HG03378 (cell line): ENCODE measurements around the gene ELOF1.
"Not testable (repeated sequence)": the region's sequence is repeated elsewhere in the genome, so short reads cannot be mapped to it uniquely, and the experiment has no call there.

ENCODE experiments used
- ATAC-seq: cut with Tn5 transposase; IDR thresholded peaks from one replicate; pipeline ENCODE4 v1.9.1; 2021; ENCODE audit warnings: mild to moderate bottlenecking, moderate library complexity; ENCODE audit not compliant: unreplicated experiment

ELOF1 gene

GRCh38 chr19:11558881-11559828, at the start of gene ELOF1:
Gene ELOF1 (minus strand): TSS chr19:11559230. CDS start chr19:11554347, 4,883 bp downstream.
- ATAC-seq, result peak; percentile 51

GRCh38 chr19:11606484-11606883, 47.5 kb upstream of the ELOF1 start:
- no peak for ATAC-seq

GRCh38 chr19:11599704-11600103, 40.7 kb upstream of the ELOF1 start:
- ATAC-seq, result not testable (repeated sequence)

GRCh38 chr19:11598746-11599145, 39.7 kb upstream of the ELOF1 start:
- no peak for ATAC-seq

GRCh38 chr19:11598103-11598483, 39.1 kb upstream of the ELOF1 start:
- ATAC-seq, result no peak

- ATAC-seq, result peak; percentile 93
Observed at GRCh38 chr19:11597202-11598102, 38.4 kb upstream of the ELOF1 start, which contains the start of gene ZNF627. Gene ZNF627 (plus strand): TSS chr19:11597483. CDS start chr19:11597628, 145 bp downstream.

- ATAC-seq, result no peak
Observed at GRCh38 chr19:11596156-11596555, 37.1 kb upstream of the ELOF1 start.

- ATAC-seq, result no peak
Observed at GRCh38 chr19:11594084-11594483, 35.1 kb upstream of the ELOF1 start.

GRCh38 chr19:11587975-11588631, 29.1 kb upstream of the ELOF1 start:
- ATAC-seq, result no peak

GRCh38 chr19:11587302-11587974, 28.4 kb upstream of the ELOF1 start:
- no peak for ATAC-seq

GRCh38 chr19:11586331-11586730, 27.3 kb upstream of the ELOF1 start:
- no peak for ATAC-seq

GRCh38 chr19:11581740-11582139, 22.7 kb upstream of the ELOF1 start:
- ATAC-seq, result peak; percentile 79

- ATAC-seq, result no peak
Observed at GRCh38 chr19:11580116-11580515, 21.1 kb upstream of the ELOF1 start.

GRCh38 chr19:11578258-11579142, 19.5 kb upstream of the ELOF1 start:
- no peak for ATAC-seq

GRCh38 chr19:11577451-11578257, 18.6 kb upstream of the ELOF1 start, which contains the start of gene ACP5:
Gene ACP5 (minus strand): TSS chr19:11577645. CDS start chr19:11577317, 328 bp downstream.
- no peak for ATAC-seq

GRCh38 chr19:11576227-11576626, 17.2 kb upstream of the ELOF1 start:
- no peak for ATAC-seq

- no peak for ATAC-seq
Observed at GRCh38 chr19:11574689-11575088, 15.7 kb upstream of the ELOF1 start.

GRCh38 chr19:11573763-11574162, 14.7 kb upstream of the ELOF1 start:
- not testable (repeated sequence) for ATAC-seq
